PC-9 (cell line): ENCODE results near the gene TMEM141. TPM values are rescaled to one million over a fixed set of nuclear protein-coding genes. Genes with fewer than 3 reads are reported as not detected.
A peak's percentile ranks its signal among the peaks of the same experiment; 100 is the strongest.

Experiments
- BruUV-seq: library from RNA; stranded (reverse); fragments of 400-500 nt; replicated peaks from 2 replicates; lab custom pipeline; 2021; lab: Mats Ljungman, UMichigan
- CTCF ChIA-PET: fragments of 300-600 bp; sonication (Branson Sonifier 250); formaldehyde crosslinking; loops from one replicate; lab custom pipeline; 2022; ENCODE audit warnings: antibody characterized with exemption; lab: Charles Lee
- POLR2A ChIA-PET: fragments of 300-600 bp; sonication (Branson Sonifier 250); formaldehyde crosslinking; loops from one replicate; lab custom pipeline; 2022; ENCODE audit warnings: antibody characterized with exemption; ENCODE audit not compliant: unreplicated experiment; lab: Charles Lee
- DNase-seq, 2 experiments: peaks; one replicate each; pipeline versions ENCODE4 v3.0.0 to v3.0.0-alpha.2; 2015 to 2022; ENCODE audit warnings: mixed read lengths in 1 of 2
- H2AFZ ChIP-seq: fragments of 200-600 bp; sonication (generic); 2 replicates; pipeline ENCODE4 v1.8.1; 2017; ENCODE audit warnings: antibody characterized with exemption
- H3F3A ChIP-seq: fragments of 200-600 bp; sonication (generic); 2 replicates; pipeline ENCODE4 v1.8.1; 2017; ENCODE audit warnings: antibody characterized with exemption, mild to moderate bottlenecking, low read depth; ENCODE audit not compliant: insufficient read depth
- H3K27ac ChIP-seq: fragments of 200-600 bp; sonication (generic); 2 replicates; pipeline ENCODE4 v1.6.1; 2016; ENCODE audit warnings: mixed run types
- H3K27me3 ChIP-seq: fragments of 200-600 bp; sonication (generic); 2 replicates; pipeline ENCODE4 v1.6.1; 2016; ENCODE audit warnings: low read depth, mixed run types; ENCODE audit not compliant: insufficient read depth
- H3K36me3 ChIP-seq: fragments of 200-600 bp; sonication (generic); 2 replicates; pipeline ENCODE4 v1.6.1; 2016; ENCODE audit warnings: low read depth, mixed run types
- H3K4me1 ChIP-seq: fragments of 200-600 bp; sonication (generic); replicated peaks from 2 replicates; pipeline ENCODE4 v1.6.1; 2016; ENCODE audit warnings: mixed run types; ENCODE audit not compliant: insufficient read depth
- H3K4me2 ChIP-seq: fragments of 200-600 bp; sonication (generic); 2 replicates; pipeline ENCODE4 v1.6.1; 2017; ENCODE audit warnings: mixed run types
- H3K4me3 ChIP-seq: fragments of 200-600 bp; sonication (generic); 2 replicates; pipeline ENCODE4 v1.6.1; 2016; ENCODE audit warnings: mixed run types
- H3K79me2 ChIP-seq: fragments of 200-600 bp; sonication (generic); 2 replicates; pipeline ENCODE4 v1.6.1; 2017; ENCODE audit warnings: low read depth, mixed run types
- H3K9me2 ChIP-seq: fragments of 200-600 bp; sonication (generic); 2 replicates; pipeline ENCODE4 v1.8.1; 2017; ENCODE audit warnings: mild to moderate bottlenecking; ENCODE audit not compliant: insufficient read depth
- H3K9me3 ChIP-seq: fragments of 200-600 bp; sonication (generic); 2 replicates; pipeline ENCODE4 v1.8.1; 2016; ENCODE audit warnings: low read depth; ENCODE audit not compliant: insufficient read depth
- H4K20me1 ChIP-seq: fragments of 200-600 bp; sonication (generic); 2 replicates; pipeline ENCODE4 v1.8.1; 2017; ENCODE audit not compliant: insufficient read depth
- EZH2 ChIP-seq: fragments of 200-600 bp; sonication (generic); IDR thresholded peaks from 2 replicates; pipeline ENCODE4 v1.8.0; 2017; ENCODE audit warnings: antibody characterized with exemption, low read depth
- intact Hi-C: fragments of 100-400 bp; cut with micrococcal nuclease; formaldehyde crosslinking; loops from one replicate; pipeline ENCODE4 v1.10.0; 2022; ENCODE audit not compliant: unreplicated experiment
- total RNA-seq: library from RNA; stranded (reverse); gene quantifications from 2 replicates; pipeline ENCODE4 v1.2.3, GENCODE V29; 2021
- TF ChIP-seq, protein P1 (sequence below): fragments of 200-600 bp; sonication (generic); conservative IDR thresholded peaks from 2 replicates; pipeline ENCODE4 v1.6.1; 2017; ENCODE audit warnings: mixed run types, antibody characterized with exemption, mild to moderate bottlenecking, moderate library complexity

Gene TMEM141
- total RNA-seq, 1 experiment from 2014 or later, result 83.6 TPM

DNA sequence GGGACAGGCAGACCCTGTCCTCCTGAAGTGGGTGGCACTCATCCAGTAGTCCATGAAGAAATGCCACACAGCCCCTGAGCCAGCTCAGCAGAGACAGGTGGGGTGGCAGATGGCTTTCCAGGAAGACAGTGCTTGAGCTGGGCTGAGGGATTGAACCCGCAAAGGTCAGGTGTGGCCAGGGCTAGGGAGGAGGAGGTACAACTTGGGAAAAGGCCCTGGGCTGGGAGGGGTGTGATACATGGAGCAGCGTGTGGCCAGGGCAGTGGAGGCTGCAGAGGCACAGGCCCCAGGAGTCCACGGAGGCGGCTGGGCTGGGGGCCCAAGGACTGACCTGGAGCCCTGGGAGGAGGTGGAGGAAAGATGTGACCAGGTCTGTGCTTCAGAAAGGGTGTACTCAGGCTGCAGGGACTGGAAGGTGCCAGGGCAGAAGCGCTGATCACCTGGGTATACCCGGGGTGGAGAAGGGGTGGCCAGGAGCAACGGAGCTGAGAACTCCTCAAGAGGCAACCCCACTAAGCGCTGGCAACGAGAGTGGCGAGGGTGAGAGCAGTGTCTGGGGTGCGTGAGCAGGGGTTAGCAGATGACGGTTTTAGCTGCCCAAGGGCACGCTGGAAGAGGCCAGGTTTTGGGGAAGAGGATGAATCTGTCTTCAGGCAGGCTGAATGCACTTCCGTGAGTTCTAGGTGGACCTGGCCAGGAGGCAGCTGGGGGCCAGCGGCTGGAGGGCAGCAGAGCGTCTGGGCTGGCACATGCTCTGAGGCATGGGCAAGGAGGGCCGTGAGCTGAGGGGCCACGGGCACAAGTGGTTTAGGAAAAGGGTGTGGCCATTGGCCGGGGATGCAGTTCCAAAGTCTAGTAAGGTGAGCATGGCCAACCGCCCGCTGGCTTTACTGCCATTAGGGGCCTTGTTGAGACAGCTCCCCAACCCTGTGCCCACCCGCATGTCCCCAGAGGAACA lies 12.7 kb downstream of the TMEM141 start:
- no peak overlapping the region for H3K27ac ChIP-seq
- no peaks in the 10 kb centered on the region for H3K27me3 ChIP-seq
- H4K20me1 ChIP-seq, result no peaks in the 10 kb centered on the region
- no peak overlapping the region for H3K4me2 ChIP-seq
- intact Hi-C loops, result no loop called here
- BruUV-seq, result no TSS peak
- DNase-seq, result no peak
- POLR2A ChIA-PET, result no interaction called here
- H3K9me2 ChIP-seq, result no peaks in the 10 kb centered on the region
- no peak overlapping the region for H2AFZ ChIP-seq
- no peaks in the 10 kb centered on the region for H3K9me3 ChIP-seq
- H3K4me3 ChIP-seq, result no peak overlapping the region
- CTCF ChIA-PET, result interaction anchor here (0.6 kb wide), 1 partner anchor 75 kb away, joined by 5 read pairs; no protein-coding TSS in a partner anchor
- TF ChIP-seq, protein P1, sequence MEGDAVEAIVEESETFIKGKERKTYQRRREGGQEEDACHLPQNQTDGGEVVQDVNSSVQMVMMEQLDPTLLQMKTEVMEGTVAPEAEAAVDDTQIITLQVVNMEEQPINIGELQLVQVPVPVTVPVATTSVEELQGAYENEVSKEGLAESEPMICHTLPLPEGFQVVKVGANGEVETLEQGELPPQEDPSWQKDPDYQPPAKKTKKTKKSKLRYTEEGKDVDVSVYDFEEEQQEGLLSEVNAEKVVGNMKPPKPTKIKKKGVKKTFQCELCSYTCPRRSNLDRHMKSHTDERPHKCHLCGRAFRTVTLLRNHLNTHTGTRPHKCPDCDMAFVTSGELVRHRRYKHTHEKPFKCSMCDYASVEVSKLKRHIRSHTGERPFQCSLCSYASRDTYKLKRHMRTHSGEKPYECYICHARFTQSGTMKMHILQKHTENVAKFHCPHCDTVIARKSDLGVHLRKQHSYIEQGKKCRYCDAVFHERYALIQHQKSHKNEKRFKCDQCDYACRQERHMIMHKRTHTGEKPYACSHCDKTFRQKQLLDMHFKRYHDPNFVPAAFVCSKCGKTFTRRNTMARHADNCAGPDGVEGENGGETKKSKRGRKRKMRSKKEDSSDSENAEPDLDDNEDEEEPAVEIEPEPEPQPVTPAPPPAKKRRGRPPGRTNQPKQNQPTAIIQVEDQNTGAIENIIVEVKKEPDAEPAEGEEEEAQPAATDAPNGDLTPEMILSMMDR, result no peak
- TF ChIP-seq EZH2, result no peak
- peaks cover 20% of the 10 kb centered on the region for H3F3A ChIP-seq
- H3K36me3 ChIP-seq, result no peaks in the 10 kb centered on the region
- H3K79me2 ChIP-seq, result peaks cover 7% of the 10 kb centered on the region
- peaks cover 29% of the 10 kb centered on the region for H3K4me1 ChIP-seq

- no TSS peak for BruUV-seq
- Histone ChIP-seq H3F3A (peaks cover 20% of the 10 kb centered on the region), H3K4me2 (no peak overlapping the region), H3K79me2 (peaks cover 15% of the 10 kb centered on the region), H3K9me3 (no peaks in the 10 kb centered on the region), H3K9me2 (no peaks in the 10 kb centered on the region), H2AFZ (no peak overlapping the region), H3K36me3 (0 out of 2 replicates have a peak, but pooled peaks cover under 1% of the 10 kb centered on the region), H4K20me1 (peaks cover 3% of the 10 kb centered on the region; the same call in 1 of the 2 replicates), H3K4me1 (peaks cover 34% of the 10 kb centered on the region), H3K27ac (no peak overlapping the region), H3K27me3 (no peaks in the 10 kb centered on the region), H3K4me3 (no peak overlapping the region)
- ChIA-PET CTCF (interaction anchor here (0.6 kb wide), 2 partner anchors 74 to 75 kb away, joined by 5 to 13 read pairs; no protein-coding TSS in a partner anchor), POLR2A (no interaction called here)
- intact Hi-C loops, result no loop called here
- no peak for TF ChIP-seq EZH2
- TF ChIP-seq, protein P1, result no peak
- peak in 1 of 2 experiments; percentile 34 for DNase-seq
Observed at GRCh38 chr9:136804509-136805206, 13.5 kb downstream of the TMEM141 start.

DNA sequence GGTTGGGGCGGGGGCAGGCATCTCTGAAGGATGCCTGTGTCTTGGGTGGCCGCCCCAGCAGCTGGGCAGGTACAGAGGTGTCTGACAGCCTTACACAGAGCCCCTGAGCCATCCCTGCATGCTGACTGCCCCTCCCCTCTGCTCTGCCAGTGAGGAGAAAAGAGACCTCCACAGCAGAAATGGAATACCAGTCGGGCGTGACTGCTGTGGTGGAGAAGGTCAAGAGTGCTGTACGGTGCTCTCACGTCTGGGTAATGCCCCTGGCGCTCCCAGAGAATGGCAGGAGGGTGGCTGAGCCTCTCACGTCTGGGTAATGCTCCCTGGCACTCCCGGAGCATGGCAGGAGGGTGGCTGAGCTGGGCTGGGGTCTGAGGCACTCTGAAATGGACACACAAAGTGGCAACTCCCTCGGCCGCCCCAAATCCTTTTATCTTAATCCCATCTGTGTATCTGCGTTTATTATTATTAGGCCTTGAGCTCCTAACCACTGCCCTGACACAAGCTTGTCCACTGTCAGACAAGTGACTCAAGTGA lies 14.1 kb downstream of the TMEM141 start:
- Histone ChIP-seq H3K36me3 (peaks cover 5% of the 10 kb centered on the region; the same call in 1 of the 2 replicates), H4K20me1 (peaks cover 9% of the 10 kb centered on the region; the same call in 1 of the 2 replicates), H3K27ac (no peak overlapping the region), H3K4me1 (peaks cover 32% of the 10 kb centered on the region), H3K4me3 (no peak overlapping the region), H3K79me2 (peaks cover 21% of the 10 kb centered on the region), H3K27me3 (no peaks in the 10 kb centered on the region), H3F3A (peaks cover 19% of the 10 kb centered on the region), H3K9me2 (no peaks in the 10 kb centered on the region), H3K4me2 (no peak overlapping the region), H3K9me3 (no peaks in the 10 kb centered on the region), H2AFZ (no peak overlapping the region)
- CTCF ChIA-PET, result interaction anchor here (0.6 kb wide), 1 partner anchor 75 kb away, joined by 13 read pairs; no protein-coding TSS in a partner anchor
- TF ChIP-seq, protein P1, result no peak
- no peak for TF ChIP-seq EZH2
- POLR2A ChIA-PET, result no interaction called here
- no peak for DNase-seq
- intact Hi-C loops, result no loop called here
- BruUV-seq, result no TSS peak
